K562 (cell line): ENCODE results near the gene KCNQ2. TPM values are rescaled to one million over a fixed set of nuclear protein-coding genes. Genes with fewer than 3 reads are reported as not detected.

Experiments
- ATAC-seq: fragments of 200-7000 bp; cut with Tn5 transposase; 3 replicates; pipeline ENCODE4 v1.9.1; 2020; ENCODE audit warnings: moderate library complexity
- BruUV-seq: library from RNA; stranded (reverse); fragments of 400-500 nt; replicated peaks from 2 replicates; lab custom pipeline; 2021; lab: Mats Ljungman, UMichigan
- CTCF ChIA-PET: fragments of 300-600 bp; formaldehyde crosslinking; extraction: SDS; loops from one replicate; lab custom pipeline; 2021; ENCODE audit warnings: low intra/inter-chr PET ratio; lab: Yijun Ruan, JAX
- POLR2A ChIA-PET: fragments of 300-600, 350-650 bp; sonication (Branson Sonifier 250); formaldehyde crosslinking; extraction: SDS; loops from one replicate; lab custom pipeline; 2021; ENCODE audit warnings: antibody characterized with exemption, inconsistent platforms; lab: Yijun Ruan, JAX
- DNase-seq, 4 experiments: peaks; one replicate each; pipeline versions ENCODE4 v3.0.0 to v3.0.0-alpha.2; 2011 to 2018; ENCODE audit warnings: low spot score in 3 of 4, mixed read lengths in 3 of 4; ENCODE audit errors: extremely low read depth in 1 of 4
- FAIRE-seq: peaks from 2 replicates; lab custom pipeline; 2011; peaks lifted over from hg19 to GRCh38; lab: Jason Lieb, UNC
- H2AFZ ChIP-seq: 2 replicates; pipeline ENCODE4 v1.6.0; 2011; ENCODE audit warnings: low read depth, low read length, control low read depth, inconsistent platforms
- H3K27ac ChIP-seq: fragments of 200-600 bp; 3 replicates; pipeline ENCODE4 v1.8.0; 2011; ENCODE audit warnings: low read depth, mild to moderate bottlenecking, control low read depth, inconsistent platforms, low read length, moderate library complexity, mixed read lengths; ENCODE audit errors: extremely low read depth
- H3K27me3 ChIP-seq, 2 experiments: fragments of 300-600 bp in 1 of 2; 2 replicates in 1 of 2; 3 replicates in 1 of 2; pipeline versions ENCODE4 v1.6.0 to v1.8.0; 2011; ENCODE audit warnings: inconsistent platforms in 2 of 2, low read length in 2 of 2, mild to moderate bottlenecking in 1 of 2, mixed read lengths in 1 of 2, moderate library complexity in 1 of 2; ENCODE audit not compliant: control insufficient read depth in 2 of 2, insufficient read depth in 2 of 2
- H3K36me3 ChIP-seq: fragments of 300-600 bp; 3 replicates; pipeline ENCODE4 v1.8.0; 2011; ENCODE audit warnings: mild to moderate bottlenecking, low read length, inconsistent platforms; ENCODE audit not compliant: control insufficient read depth, insufficient read depth
- H3K4me1 ChIP-seq, 2 experiments: fragments of 200-600 bp in 1 of 2; replicated peaks in 1 of 2; 2 replicates in 1 of 2; 3 replicates in 1 of 2; pipeline versions ENCODE4 v1.5.1 to v1.8.0; 2011; ENCODE audit warnings: inconsistent platforms in 2 of 2, low read length in 2 of 2, mild to moderate bottlenecking in 1 of 2, mixed read lengths in 1 of 2, moderate library complexity in 1 of 2; ENCODE audit not compliant: control insufficient read depth in 2 of 2, insufficient read depth in 2 of 2
- H3K4me2 ChIP-seq: 2 replicates; pipeline ENCODE4 v1.6.1; 2011; ENCODE audit warnings: low read length, control low read depth, inconsistent platforms, mixed read lengths; ENCODE audit not compliant: insufficient read depth
- H3K4me3 ChIP-seq: fragments of 200-600 bp; sonication (generic), shearing (Covaris generic); 2 replicates; pipeline ENCODE4 v1.5.1; 2016; ENCODE audit warnings: control low read depth, inconsistent platforms
- H3K79me2 ChIP-seq: fragments of 200-600 bp; 3 replicates; pipeline ENCODE4 v1.8.0; 2011; ENCODE audit warnings: low read length, inconsistent platforms; ENCODE audit not compliant: control insufficient read depth, insufficient read depth
- H3K9ac ChIP-seq, 2 experiments: 2 replicates each; pipeline versions ENCODE4 v1.6.0 to v1.6.1; 2011; ENCODE audit warnings: low read depth in 2 of 2, low read length in 2 of 2, control low read depth in 1 of 2, inconsistent platforms in 1 of 2, mild to moderate bottlenecking in 1 of 2, mixed read lengths in 1 of 2; ENCODE audit not compliant: insufficient read depth in 1 of 2
- H3K9me1 ChIP-seq: one replicate; pipeline ENCODE4 v1.6.0; 2011; ENCODE audit warnings: inconsistent platforms, mild to moderate bottlenecking, low read length, moderate library complexity; ENCODE audit not compliant: control insufficient read depth, insufficient read depth
- H3K9me3 ChIP-seq: replicated peaks from 2 replicates; pipeline ENCODE4 v1.5.1; 2011; ENCODE audit warnings: low read depth, low read length, inconsistent platforms; ENCODE audit not compliant: control insufficient read depth, insufficient read depth
- H4K20me1 ChIP-seq: replicated peaks from 2 replicates; pipeline ENCODE4 v1.6.1; 2011; ENCODE audit warnings: low read length, inconsistent platforms, mixed read lengths; ENCODE audit not compliant: control insufficient read depth, insufficient read depth
- BRF1 ChIP-seq: IDR thresholded peaks from 3 replicates; pipeline ENCODE4 v1.6.1; 2011; ENCODE audit warnings: borderline replicate concordance, mild to moderate bottlenecking; ENCODE audit not compliant: insufficient read length; ENCODE audit errors: extremely low read depth
- BRF2 ChIP-seq: IDR thresholded peaks from 3 replicates; pipeline ENCODE4 v1.6.1; 2011; ENCODE audit warnings: borderline replicate concordance, mild to moderate bottlenecking; ENCODE audit not compliant: insufficient read length, insufficient read depth
- DDX20 ChIP-seq: fragments of 450-650 bp; IDR thresholded peaks from 2 replicates; pipeline ENCODE4 v1.6.1; 2016; ENCODE audit warnings: missing genetic modification characterization, low read depth, mild to moderate bottlenecking, missing compliant biosample characterization, moderate library complexity
- E2F6 ChIP-seq, 2 experiments: IDR thresholded peaks; 2 replicates each; pipeline ENCODE4 v1.6.1; 2011; ENCODE audit warnings: borderline replicate concordance in 1 of 2, control low read depth in 1 of 2, low read depth in 1 of 2, low read length in 1 of 2, mild to moderate bottlenecking in 1 of 2, mixed read lengths in 1 of 2, moderate library complexity in 1 of 2; ENCODE audit not compliant: insufficient read depth in 1 of 2, insufficient read length in 1 of 2, poor library complexity in 1 of 2, severe bottlenecking in 1 of 2; ENCODE audit errors: extremely low read depth in 1 of 2
- MED1 ChIP-seq: sonication (generic); formaldehyde crosslinking; IDR thresholded peaks from 2 replicates; pipeline ENCODE4 v1.8.1; 2023; ENCODE audit warnings: missing genetic modification reagents, borderline replicate concordance
- MTA2 ChIP-seq: fragments of 450-650 bp; IDR thresholded peaks from 2 replicates; pipeline ENCODE4 v1.6.1; 2016; ENCODE audit warnings: low read depth
- MYBL2 ChIP-seq, 2 experiments: fragments of 450-650 bp in 1 of 2; sonication (generic) in 1 of 2; formaldehyde crosslinking in 1 of 2; IDR thresholded peaks; 2 replicates each; pipeline versions ENCODE4 v1.6.1 to v1.8.1; 2017 to 2022; ENCODE audit warnings: borderline replicate concordance in 1 of 2, inconsistent platforms in 1 of 2, low read depth in 1 of 2, mild to moderate bottlenecking in 1 of 2, missing genetic modification reagents in 1 of 2, moderate library complexity in 1 of 2
- NR2C2 ChIP-seq, 2 experiments: fragments of 200-800 bp in 1 of 2; sonication (Bioruptor generic) in 1 of 2; sonication (generic) in 1 of 2; formaldehyde crosslinking in 1 of 2; IDR thresholded peaks; 2 replicates each; pipeline versions ENCODE4 v1.6.1 to v1.8.0; 2016 to 2022; ENCODE audit warnings: mild to moderate bottlenecking in 1 of 2, missing compliant biosample characterization in 1 of 2, missing genetic modification characterization in 1 of 2, missing genetic modification reagents in 1 of 2
- RBM22 ChIP-seq: fragments of 200-400 bp; formaldehyde crosslinking; IDR thresholded peaks from 2 replicates; pipeline ENCODE4 v1.6.1; 2018; ENCODE audit warnings: low read length, low read depth; ENCODE audit not compliant: poor library complexity, severe bottlenecking
- RHOXF2B ChIP-seq: fragments of 250-450 bp; sonication (Bioruptor Pico); conservative IDR thresholded peaks from 2 replicates; pipeline ENCODE4 v1.5.1; 2021
- TGIF2 ChIP-seq: sonication (generic); formaldehyde crosslinking; IDR thresholded peaks from 2 replicates; pipeline ENCODE4 v1.8.1; 2022; ENCODE audit warnings: mild to moderate bottlenecking, missing genetic modification reagents, moderate library complexity
- WGBS: fragments of 100-300 bp; shearing (Covaris generic); methylation state at CpG from one replicate; pipeline ENCODE4 v1.1.6; 2016; ENCODE audit warnings: low coverage, mixed read lengths; ENCODE audit not compliant: insufficient coverage; ENCODE audit errors: missing lambda C conversion rate; 5-methylcytosine and 5-hydroxymethylcytosine counted together
- in situ Hi-C: fragments of 300-500 bp; cut with MboI; formaldehyde crosslinking; loops from 4 replicates; pipeline ENCODE4 v1.15.0; 2018; ENCODE audit warnings: inconsistent platforms, mixed read lengths
- intact Hi-C: fragments of 100-400 bp; cut with micrococcal nuclease; formaldehyde crosslinking; loops from 2 replicates; pipeline ENCODE4 v1.14.2; 2022
- polyA plus RNA-seq, 8 experiments: library from polyadenylated mRNA; depleted of rRNA in 4 of 8; stranded (reverse) in 5 of 8; unstranded in 3 of 8; fragments of >200 nt; fragmentation: Nextera tagmentation in 2 of 8; fragmentation: Illumina TruSeq in 1 of 8; extraction: Ambion mirVana in 2 of 8; extraction: Trizol in 1 of 8; gene quantifications; 2 replicates each; pipeline versions ENCODE4 v1.2.1 to v1.2.3, GENCODE V29; 2011 to 2014; ENCODE audit warnings: inconsistent platforms in 1 of 8, missing spikeins in 1 of 8
- total RNA-seq, 7 experiments: library from RNA; depleted of rRNA in 6 of 7; stranded (reverse); fragments of >200 nt in 6 of 7; fragmentation: Illumina TruSeq in 2 of 7; extraction: Trizol in 2 of 7; gene quantifications; 2 replicates each; pipeline versions ENCODE4 v1.2.1 to v1.2.3, GENCODE V29; 2011 to 2021; ENCODE audit warnings: low replicate concordance in 1 of 7

The KCNQ2 gene
- total and polyA plus RNA-seq, 9 of the 15 experiments (the other 6 are each of a cell fraction or from before 2014, with no cell fraction given) = 0.13 to 0.16 TPM; not detected in 7

GRCh38 chr20:63466250-63466825, 6.1 kb downstream of the KCNQ2 start (continued):
- TF ChIP-seq DDX20 (tag) (no peak), MTA2 (no peak), RHOXF2B (CRISPR knock-in tag) (no peak)
- TF ChIP-seq, all 486 proteins: peak for 6

- Histone ChIP-seq H3K9me1 (no peaks in the 10 kb centered on the region), H3K4me2 (no peak overlapping the region), H3K79me2 (no peaks in the 10 kb centered on the region), H4K20me1 (peaks cover 14% of the 10 kb centered on the region; the same call in 1 of the 2 replicates), H3K4me3 (no peak overlapping the region), H3K36me3 (no peaks in the 10 kb centered on the region), H2AFZ (no peak overlapping the region), H3K4me1 (peaks cover 0 to 31% of the 10 kb centered on the region in 2 experiments; a peak in 2 of 5 replicates), H3K27me3 (peaks cover 52 to 97% of the 10 kb centered on the region in 2 experiments), H3K9me3 (no peaks in the 10 kb centered on the region), H3K27ac (no peak overlapping the region), H3K9ac (no peak overlapping the region)
- no TSS peak for BruUV-seq
- ChIA-PET POLR2A (interaction anchor here (0.7 to 1.2 kb wide), 4 partner anchors 14 to 63 kb away, joined by 3 to 6 read pairs (median 4); partner anchors contain the start of gene PPDPF), CTCF (no interaction called here)
- intact Hi-C loops (no loop called here), in situ Hi-C loops (no loop called here)
- ATAC-seq = no peak
- 12% methylated on average over 52 of the region's 56 CpGs for WGBS
- TF ChIP-seq RBM22 (no peak), BRF2 (no peak), TGIF2 (CRISPR knock-in tag) (no peak), MED1 (CRISPR knock-in tag) (no peak), BRF1 (no peak), NR2C2 (CRISPR knock-in tag; IDR thresholded peaks at IDR 0.05) (no peak), NR2C2 (tag; IDR thresholded peaks at IDR 0.05) (no peak), MYBL2 (IDR thresholded peaks at IDR 0.05; ENCODE audit: low read depth) (no peak), MYBL2 (CRISPR knock-in tag; IDR thresholded peaks at IDR 0.05; ENCODE audit: borderline replicate concordance) (no peak), E2F6 (IDR thresholded peaks at IDR 0.05; ENCODE audit: borderline replicate concordance in 1 of 2, extremely low read depth in 1 of 2, insufficient read depth in 1 of 2, insufficient read length in 1 of 2, low read depth in 1 of 2, low read length in 1 of 2, poor library complexity in 1 of 2, severe bottlenecking in 1 of 2) (peak in 1 of 2 experiments; percentile 22)
- no peak for FAIRE-seq
- no peak for DNase-seq
These were observed 6.8 kb downstream of the KCNQ2 start for GRCh38 chr20:63465380-63466249.
